Putamen (tissue), 1 donor: ENCODE data around the gene HAL.
"Not testable (repeated sequence)": the region's sequence is repeated elsewhere in the genome, so short reads cannot be mapped to it uniquely, and the experiment has no call there.

ENCODE experiments used
- DNase-seq: peaks from one replicate; pipeline ENCODE4 v3.0.0-alpha.2; 2016; ENCODE audit warnings: low spot score

HAL gene

DNA sequence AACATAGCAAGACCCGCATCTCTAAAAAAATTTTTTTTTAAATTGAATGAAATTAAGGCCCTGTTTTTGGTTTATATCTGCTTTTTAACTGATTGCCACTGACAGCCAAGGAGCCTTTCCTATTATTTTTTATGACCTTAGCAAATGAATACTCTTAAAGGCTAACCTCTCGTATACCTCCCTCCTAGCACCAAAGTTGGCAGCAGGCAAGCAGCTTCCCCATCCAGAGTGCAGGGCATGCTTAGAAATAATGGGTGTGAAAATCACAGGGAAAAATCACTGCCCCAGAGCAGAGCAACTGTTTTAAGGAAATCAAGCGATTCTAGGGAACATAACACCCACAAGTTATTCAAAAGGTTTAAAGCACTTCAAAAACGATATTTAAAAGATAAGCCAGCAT lies 20.7 kb downstream of the HAL start:
- DNase-seq: no peak

DNA sequence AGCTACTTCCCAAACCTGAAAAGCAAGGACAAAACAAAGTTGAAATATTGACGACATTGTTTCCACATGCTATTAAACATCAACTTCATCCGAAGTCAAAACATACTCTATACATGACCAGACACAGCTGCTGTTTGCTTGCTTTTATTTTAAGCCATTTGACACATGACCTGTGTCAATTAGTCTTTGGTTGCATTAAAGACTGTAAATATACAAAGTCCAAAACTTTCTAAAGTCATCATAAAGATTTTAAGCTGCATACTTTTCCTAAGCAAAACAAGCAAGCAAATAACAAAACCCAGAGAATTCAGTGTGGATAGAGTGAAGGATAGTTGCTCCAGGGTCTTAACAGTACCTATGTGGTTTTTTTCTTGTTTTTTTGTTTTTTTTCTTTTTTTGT lies 21.8 kb downstream of the HAL start:
- no peak for DNase-seq

DNA sequence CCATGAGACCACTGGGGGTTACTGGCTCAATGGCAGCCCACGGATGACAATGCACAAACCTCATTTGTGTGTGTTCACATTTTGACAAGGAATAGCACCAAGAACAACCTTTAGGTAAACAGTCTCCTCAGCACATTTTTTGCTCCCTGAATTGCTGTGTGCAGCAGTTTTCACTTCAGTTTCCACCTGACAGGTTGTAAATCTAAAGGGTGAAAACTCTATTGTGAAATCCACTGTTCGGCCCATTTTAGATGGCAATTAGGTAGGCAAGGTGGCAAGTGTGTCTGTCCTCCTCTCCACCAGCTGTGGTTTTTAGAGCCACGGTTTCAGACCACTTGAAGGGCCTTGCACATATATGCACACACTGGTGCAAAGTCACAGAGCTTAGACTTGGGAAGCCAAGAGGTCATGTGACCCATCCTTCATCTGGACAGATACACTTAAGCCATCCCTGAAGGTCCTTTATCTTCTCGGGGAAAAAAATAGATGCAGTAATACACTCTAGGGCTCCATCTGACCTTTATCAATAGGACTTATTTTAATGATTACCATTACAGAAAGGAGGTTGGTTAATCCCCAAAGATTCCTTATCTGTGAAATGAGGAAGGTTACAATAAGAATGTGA lies 23.2 kb downstream of the HAL start:
- no peak for DNase-seq

DNA sequence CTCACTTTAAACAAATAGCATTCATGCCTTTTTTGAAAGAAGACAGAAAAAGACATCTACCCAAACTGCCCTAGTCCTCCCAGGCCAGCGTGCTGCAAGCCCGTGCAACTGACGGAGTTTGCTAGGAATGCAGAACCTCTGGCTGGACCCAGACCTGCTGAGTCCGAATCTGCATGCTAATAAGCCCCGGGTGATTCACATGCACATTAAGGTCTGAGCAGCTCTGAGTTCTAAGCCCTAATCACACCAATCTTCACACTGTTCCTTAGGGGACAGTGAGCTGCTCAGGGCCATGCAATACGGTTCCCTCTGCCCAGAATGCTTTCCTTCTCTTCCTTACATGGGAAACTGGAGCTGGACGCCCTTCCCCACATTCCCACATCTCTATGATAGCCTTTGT lies 25.2 kb downstream of the HAL start:
- no peak for DNase-seq

DNA sequence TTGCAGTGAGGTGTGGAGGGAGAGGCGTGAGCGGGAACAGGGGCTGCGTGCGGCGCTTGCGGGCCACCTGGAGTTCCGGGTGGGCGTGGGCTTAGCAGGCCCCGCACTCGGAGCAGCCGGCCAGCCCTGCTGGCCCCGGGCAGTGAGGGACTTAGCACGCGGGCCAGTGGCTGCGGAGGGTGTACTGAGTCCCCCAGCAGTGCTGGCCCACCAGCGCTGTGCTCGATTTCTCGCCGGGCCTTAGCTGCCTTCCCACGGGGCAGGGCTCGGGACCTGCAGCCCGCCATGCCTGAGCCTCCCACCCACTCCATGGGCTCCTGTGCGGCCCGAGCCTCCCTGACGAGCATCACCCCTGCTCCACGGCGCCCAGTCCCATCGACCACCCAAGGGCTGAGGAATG lies 27.0 kb downstream of the HAL start:
- not testable (repeated sequence) for DNase-seq

DNA sequence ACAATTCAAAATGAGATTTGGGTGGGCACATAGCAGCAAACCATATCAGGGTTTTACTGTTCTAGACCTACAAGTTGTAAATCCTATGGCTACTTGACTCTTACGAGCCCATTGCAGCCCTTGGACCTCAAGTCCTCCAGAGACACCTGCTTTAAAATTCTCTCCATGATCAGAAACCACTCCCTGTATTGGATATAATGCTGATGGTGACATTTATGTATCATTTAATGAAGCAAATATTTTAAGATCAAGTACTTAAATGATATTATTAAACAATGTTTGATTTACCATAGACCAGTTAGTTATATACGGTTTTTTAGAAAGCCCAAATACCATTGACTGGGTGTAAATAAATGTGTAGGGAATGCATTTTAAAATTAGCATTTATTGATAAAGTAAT lies 28.8 kb downstream of the HAL start:
- no peak for DNase-seq

DNA sequence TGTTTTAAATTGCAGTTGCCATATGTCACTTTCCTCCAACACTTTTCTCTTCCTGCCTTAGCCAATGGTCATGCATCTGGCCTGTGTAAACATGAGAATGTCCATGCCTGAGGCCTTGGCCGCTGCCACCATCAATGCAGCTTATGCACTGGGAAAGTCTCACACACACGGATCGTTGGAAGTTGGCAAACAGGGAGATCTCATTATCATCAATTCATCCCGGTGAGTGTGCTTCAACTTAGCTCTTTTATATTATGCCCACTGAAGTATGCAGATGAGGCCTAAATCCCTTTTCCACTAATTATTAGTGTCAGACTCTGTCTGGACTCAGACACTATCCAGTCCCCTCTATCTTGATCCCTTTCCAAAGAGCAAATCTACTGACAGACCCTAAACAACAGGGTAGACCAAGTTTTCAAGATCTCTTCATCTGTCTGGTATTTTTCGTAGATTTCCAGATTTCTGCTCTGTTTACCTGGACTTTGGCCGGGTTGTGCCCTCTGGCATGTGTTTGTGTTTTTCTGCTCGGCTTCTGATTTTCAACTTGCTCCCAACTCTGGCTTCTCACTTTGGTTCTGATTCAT lies 29.8 kb downstream of the HAL start:
- no peak for DNase-seq

DNA sequence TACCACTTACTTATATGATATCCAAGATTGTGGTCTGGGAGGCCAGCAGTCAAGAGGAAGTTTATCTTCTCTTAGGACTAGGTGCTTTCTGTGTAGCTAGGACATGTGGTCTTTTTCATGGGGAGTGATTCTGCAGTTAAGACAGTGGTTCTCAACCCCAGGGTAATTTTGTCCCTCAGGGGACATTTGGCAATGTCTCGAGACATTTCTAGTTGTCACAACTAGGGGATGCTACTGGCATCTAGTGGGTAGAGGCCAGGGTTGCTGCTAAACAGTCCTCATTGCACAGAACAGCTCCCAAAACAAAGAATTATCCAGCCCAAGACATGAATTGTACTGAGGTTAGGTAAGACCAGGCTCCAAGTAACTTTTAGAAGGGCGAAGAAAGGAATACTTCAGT lies 33.0 kb downstream of the HAL start:
- no peak for DNase-seq

DNA sequence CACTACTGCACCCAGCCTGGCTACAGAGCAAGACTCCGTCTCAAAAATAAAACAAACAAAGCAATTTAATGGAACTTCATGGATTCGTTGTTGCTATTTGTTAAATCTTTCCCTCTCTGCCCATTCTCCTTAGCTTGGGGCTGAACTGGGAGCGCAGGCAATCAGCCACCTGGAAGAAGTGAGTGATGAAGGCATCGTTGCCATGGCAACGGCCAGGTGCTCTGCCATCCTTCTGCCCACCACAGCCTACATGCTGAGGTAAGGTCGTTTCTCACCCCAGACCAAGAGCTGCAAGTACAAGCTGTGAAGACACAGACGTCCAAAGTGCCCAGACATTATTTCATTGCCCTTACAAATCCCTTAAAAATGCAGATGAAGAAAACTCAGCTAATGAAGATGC lies 33.9 kb downstream of the HAL start:
- no peak for DNase-seq

DNA sequence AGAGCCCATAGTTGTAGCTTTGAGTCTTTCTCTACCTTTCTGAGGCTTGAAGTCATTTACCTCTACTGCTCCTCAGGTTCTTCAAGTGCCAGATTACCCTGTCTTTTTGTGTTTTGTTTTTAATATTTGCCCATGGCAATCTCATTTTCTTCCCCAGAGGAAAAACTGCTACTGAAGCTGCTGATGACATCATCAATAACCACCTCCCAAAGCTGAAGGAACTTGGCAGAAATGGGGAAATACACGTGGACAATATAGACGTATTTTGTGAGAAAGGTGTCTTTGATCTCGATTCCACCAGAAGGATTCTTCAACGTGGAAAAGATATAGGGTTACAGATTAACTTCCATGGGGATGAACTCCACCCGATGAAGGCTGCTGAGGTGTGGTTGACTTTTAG lies 35.9 kb downstream of the HAL start:
- DNase-seq: no peak

DNA sequence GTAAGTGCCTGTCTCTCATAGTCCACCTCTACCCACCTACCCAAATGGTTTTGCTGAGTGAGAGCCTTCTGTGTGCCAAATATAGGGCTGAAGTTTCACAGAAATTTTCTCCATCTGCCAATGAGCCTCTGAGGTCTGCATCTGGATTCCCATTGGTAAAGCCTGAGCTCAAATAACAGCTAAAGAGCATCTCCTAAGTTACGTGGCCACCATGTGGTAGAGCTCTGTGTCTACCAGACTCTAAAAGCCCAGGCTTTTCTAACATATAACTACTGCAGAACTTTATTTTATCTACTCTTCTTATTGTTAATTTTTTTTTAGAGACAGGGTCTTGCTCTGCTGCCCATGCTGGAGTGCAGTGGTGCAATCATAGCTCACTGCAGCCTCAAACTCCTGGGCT lies 37.0 kb downstream of the HAL start:
- no peak for DNase-seq

DNA sequence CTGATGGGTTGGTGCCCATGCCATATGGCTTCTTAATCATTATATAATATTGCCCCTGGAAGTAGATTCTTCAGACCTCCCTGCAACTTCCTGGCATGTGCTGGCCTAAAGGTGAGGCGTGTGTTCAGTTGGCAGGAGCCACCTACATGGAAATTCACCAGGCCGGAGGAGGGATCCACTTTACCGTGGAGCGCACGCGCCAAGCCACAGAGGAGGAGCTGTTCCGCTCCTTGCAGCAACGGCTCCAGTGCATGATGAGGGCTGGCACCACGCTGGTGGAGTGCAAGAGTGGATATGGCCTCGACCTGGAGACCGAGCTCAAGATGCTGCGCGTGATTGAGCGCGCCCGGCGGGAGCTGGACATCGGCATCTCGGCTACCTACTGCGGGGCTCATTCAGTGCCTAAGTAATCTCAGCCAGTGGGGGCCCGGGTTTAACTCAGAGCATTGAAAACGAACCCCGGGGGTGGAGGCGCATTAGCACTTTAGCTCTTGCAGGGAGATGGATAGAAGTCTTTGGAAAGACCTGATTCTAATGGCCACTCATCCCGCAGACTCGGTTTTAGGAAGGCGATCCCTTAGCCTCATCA lies 39.5 kb downstream of the HAL start:
- DNase-seq: no peak

DNA sequence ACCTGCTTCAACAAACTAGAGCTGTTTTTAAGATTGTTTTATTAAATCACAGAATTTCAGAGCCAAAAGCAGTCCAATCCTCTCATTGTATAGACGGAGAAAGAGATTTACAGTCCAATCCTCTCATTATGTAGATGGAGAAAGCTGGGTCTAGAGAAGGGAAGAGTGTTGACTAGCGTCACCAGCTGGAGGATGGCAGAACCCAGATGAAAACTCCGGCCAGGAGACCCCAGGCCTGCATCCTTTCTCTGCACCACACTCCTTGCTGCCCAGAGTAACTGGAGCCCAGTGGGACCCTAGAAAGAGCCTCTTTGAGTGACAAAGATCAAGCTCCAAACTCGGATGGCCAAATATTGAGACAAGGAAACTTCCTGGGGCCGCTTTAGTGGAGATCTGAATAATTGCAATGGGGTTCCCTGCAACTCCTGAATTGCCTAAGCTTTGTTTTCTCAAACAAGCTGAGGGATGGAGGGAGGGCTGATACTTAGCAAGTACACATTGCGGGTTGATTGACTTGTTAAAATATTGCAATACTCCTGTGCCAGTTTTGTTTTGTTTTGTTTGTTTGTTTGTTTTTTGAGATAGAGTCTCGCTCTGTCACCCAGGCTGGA lies 40.5 kb downstream of the HAL start:
- no peak for DNase-seq

DNA sequence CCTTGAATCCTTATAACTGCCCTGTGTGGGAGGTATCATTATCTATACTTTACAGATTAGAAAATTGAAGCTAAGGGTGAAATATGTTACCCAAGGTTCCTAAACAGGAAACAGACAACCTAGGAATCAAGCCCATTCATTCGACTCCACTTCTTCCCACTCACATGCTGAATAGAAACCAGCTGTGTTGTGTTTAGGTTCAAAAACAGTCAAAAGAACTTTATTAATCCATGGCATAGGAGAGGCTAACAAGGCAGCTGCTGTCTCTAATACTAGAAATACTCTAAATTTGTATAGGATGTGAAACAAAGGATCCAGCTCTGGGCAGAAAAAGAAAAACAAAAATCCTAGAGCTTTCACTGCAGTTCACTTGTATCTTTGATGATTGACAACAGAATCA lies 43.1 kb downstream of the HAL start:
- DNase-seq: no peak

DNA sequence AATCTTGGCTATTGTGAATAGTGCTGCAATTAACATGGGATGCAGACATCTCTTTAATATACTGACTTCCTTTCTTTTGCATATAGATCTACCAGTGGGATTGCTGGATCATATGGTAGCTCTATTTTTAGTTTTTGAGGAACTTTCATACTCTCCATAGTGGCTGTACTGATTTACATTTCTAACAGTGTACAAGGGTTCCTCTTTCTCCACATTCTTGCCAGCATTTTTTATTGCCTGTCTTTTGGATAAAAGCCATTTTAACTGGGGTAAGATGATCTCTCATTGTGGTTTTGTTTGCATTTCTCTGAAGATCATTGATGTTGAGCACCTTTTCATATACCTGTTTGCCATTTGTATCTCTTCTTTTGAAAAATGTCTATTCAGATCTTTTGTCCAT lies 44.6 kb downstream of the HAL start:
- DNase-seq: no peak

DNA sequence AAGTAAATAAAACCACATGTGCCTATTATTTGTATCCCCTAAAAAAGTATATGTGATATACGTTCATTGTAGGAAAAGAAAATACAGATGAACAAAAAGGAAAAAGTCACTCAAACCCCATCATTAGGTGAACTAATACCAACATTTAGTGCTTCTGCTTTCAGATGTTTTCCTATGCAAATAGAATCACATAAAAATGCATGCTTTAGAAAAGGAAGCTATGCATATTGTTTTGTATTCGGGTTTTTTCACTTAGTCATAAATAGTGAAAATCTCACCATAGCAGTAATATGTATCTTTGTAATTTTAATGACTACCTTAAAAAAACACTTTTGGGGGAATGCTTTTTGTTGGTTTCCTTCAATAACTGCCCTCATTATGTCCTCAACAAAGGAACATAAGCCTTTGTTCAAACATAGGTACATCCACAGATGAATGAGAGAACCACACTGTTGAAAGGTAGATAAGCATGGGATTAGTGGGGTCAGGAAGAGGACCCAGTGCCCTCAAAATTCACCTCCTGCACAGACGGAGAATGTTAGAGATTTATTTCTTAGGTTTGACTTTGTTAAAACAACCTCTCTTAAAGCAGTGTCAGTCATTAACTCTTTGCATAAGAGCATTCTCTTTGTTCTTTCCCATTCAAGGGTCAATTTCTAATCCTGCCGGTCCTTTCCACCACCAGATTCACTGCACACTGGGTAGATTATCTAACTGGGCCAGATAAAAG lies 46.5 kb downstream of the HAL start:
- no peak for DNase-seq

DNA sequence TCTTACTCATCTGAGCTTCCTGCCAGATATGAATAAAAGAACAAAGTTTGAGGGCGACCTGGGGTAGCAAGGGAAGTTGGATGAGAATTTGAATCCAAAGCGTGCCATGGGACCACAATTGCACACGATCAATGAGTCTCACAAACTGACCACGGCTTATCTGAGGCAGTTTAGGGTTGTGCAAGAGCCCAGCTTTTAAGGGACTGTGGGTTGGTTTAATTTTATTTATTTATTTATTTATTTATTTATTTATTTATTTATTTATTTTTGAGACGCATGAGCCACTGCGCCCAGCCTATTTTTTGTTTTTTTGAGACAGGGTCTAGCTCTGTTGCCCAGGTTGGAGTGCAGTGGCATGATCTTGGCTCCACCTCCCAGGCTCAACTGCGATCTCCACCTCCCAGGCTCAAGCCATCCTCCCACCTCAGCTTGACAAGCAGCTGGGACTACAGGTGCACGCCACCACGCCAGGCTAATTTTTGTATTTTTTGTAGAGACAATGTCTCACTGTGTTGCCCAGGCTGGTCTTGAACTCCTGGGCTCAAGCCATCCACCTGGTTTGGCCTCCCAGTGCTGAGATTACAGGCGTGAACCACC lies 51.9 kb downstream of the HAL start:
- no peak for DNase-seq

DNA sequence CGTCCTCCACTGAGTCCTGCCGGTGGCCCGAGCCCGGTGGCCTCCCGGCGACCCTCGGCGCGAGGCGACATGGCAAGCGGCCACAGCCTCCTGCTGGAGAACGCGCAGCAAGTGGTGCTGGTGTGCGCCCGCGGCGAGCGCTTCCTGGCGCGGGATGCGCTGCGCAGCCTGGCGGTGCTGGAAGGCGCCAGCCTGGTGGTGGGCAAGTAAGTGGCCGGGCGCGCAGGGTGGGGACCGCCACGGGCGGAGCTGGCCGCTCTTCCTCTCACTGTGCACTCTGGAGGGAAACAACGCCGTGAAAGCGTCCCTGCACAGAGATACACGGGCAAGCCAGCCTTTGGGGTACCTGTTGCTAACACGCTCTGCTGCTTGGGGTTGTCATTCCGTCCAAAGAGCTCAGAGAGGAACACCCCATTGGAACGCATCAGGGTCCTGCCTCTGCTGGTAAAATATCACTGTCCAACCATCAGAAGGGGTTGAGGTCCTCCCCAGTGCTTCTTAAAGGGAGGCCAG lies 52.8 kb downstream of the HAL start, which contains the start of gene AMDHD1:
Gene AMDHD1, plus strand, starts transcription at position 2 of the 513 bp plus-strand sequence. Its CDS starts 68 bp downstream, at position 70.
- DNase-seq: peak; percentile 20

DNA sequence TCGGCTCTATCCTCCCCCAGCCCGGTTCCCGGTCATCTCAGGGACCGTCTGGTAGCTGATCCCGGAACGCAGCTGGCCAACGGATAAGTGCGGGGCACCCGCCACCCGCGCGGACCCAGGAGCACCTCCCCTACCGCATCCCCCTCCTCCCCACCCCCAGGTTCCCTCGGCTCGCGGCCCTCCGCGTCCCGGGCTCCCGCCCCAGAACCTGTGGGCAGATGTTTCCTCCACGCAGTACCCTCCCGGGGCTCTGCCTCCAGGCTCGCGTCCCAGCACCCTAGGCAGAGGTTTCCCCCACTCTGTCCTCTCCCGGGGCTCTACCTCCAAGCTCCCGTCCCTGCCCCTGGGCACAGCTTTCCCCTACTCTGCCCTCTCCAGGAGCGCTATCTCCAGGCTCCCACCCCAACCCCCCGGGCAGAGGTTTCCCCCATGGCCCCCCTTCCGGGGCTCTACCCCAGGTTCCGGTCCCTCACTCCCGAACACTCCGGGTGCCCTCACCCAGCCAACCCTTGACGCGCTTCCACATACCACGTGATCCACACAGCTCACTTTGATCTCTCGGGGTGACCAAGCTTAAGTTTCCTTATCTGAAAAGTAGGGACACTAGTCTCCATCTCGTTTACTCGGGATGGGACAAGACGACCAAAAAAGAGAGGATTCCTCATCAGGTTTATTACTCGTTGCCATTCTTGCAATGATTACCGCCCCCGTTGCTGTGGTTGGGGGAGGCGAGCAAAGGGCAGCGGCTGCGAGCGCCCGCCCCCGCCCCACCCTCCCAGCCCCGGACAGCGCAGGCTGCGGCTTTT lies 53.4 kb downstream of the HAL start, which contains the start of gene CCDC38:
Gene CCDC38, minus strand, starts transcription at position 91 of the 806 bp plus-strand sequence. CDS start 6,105 bp downstream, outside the sequence.
- peak; percentile 76 for DNase-seq

DNA sequence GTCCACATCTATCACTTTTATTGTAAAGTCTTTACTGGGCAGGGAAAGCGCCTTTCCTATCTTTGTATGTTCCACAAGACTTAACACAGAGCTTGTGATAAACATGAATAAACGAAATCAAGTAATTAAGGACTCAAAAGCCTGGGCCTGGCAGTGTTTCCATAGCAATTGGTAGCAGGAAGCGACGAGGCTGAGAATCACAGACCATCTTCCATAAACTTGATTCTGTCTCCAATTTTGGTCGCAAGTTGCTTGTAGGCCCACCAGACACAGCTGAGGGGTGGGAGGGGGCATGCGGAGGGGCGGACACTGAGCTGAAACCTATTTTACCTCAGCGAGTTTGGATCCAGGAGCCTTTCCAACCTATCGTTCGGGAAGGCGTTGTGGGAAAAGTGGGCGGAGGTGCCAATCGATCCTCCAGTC lies 54.0 kb downstream of the HAL start:
- peak; percentile 3 for DNase-seq

DNA sequence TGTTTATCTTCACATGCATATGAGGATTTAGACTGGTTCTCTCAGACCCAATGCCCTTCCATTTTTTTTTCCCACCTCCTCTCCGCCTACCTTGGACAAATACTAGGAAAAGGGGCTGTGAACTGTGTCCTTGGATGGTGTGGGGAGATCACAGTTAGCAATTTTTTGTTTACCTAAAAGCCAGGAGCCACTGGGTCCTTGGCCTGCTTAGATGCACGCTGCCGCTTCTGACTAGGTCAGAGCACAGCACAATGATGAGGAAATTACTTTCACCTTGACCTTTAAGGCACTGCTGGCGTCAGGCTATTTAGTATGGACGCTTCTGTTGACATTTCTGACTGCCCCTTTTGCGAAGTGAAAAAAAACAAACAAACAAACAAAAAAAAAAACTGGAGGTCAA lies 55.6 kb downstream of the HAL start:
- DNase-seq: no peak
